GM19043 (cell line): ENCODE data around the gene ZNF682.
"Not testable (repeated sequence)": the region's sequence is repeated elsewhere in the genome, so short reads cannot be mapped to it uniquely, and the experiment has no call there.

Experiments used
- ATAC-seq: cut with Tn5 transposase; IDR thresholded peaks from one replicate; pipeline ENCODE4 v1.9.1; 2021; ENCODE audit warnings: low read depth; ENCODE audit not compliant: unreplicated experiment

The ZNF682 gene

DNA sequence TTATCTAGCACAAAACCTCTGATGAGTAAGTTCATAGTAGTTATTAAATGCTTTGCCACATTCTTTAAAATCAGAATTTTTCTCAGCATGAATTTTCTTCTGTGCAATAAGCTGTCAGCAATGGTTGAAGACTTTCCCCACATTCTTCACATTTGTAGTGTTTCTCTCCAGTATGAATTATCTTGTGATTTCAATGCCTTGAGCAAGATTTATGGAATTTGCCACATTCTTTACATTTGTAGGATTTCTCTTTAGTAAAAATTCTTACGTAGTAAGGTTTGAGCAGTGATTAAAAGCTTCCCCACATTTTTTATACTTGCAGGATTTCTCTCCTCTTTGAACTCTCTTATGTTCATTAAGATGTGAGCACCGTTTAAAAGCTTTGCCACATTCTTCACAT is 33.6 kb downstream of the ZNF682 start:
- ATAC-seq: no peak

DNA sequence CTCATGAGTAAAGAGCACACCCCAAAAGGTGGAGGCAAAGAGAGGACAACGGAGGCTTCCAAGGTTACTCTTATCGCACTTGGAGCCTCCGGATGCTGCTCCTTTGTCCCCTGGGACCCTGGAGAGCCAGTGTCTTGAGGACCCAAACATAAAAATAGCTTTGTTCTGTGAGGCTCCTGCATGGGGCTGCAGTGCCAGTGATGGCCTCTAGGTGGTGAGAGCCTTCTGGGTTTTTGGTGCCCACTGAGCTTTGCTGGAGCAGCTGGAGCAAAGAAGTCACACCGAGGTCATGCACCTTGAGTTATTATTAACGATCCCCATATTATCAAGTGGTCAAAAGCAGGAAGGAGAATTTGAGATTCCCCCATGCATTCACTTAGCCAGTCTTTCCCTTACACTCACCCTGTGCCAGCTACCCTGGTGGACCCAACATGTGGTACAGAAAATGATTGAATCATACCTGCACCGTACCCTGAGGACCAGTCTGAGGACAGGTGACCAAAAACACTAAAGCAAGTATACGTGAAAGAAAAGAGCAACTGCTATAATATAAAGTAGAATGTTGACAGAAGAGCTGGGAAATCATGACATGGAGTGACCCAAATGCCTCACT is 41.5 kb downstream of the ZNF682 start:
- no peak for ATAC-seq

DNA sequence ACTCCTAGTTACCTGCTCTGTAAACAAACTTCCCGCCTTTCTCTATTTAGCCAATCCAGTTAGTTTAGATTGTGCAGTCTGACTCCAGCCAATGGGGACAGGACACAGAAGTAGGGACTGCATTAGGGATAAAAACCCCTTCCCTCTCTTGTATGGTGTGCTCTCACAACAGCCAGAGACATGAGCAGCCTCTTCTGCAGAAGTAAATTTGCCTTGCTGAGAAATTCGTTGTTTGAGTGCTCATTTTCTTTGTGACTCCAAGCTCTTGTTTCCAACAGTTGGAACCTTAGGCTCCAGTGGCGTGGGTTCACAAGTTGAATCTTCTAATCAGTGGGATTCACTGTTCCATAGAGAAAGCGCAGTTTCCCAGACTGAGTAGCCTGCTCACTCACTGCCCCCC is 72.4 kb downstream of the ZNF682 start:
- ATAC-seq: no peak

DNA sequence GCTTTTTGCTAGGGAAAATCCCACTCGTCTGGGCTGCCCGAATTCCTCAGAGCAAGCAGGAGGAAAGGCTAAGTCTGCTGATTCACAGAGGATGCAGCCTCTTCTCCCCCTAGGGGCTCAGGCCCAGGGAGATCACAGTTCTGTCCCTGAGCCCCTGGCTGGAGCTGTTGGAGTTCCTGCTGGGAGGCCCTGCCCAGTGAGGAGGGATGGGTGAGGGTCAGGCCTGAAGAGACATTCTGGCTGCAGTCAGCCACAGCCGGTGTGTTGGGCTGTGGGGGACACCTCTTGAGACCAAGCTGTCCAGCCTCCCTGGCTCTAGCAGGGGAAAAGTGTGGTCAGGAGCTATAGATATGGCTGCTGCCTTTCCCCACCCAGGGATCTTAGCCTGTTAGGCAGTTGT is 73.2 kb downstream of the ZNF682 start:
- ATAC-seq: not testable (repeated sequence)

DNA sequence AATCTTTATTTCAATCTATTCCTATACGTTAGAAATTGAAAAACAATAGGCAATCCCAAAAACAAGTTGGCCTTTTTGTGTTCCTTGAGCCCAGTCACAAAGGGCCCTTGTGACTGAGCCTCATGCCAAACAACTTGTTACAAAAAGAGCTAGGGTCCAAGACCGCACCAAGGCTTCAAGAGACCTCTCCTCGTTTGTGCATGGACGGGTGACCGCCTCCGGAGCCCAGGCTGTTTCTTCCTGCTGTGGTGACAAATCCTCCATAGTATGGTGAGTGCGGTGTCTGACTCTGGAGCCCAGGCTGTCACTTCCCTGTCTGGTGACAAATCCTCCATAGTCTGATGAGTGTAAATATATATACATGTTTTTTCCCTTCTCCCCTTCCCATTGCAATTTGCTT is 74.9 kb downstream of the ZNF682 start:
- no peak for ATAC-seq

DNA sequence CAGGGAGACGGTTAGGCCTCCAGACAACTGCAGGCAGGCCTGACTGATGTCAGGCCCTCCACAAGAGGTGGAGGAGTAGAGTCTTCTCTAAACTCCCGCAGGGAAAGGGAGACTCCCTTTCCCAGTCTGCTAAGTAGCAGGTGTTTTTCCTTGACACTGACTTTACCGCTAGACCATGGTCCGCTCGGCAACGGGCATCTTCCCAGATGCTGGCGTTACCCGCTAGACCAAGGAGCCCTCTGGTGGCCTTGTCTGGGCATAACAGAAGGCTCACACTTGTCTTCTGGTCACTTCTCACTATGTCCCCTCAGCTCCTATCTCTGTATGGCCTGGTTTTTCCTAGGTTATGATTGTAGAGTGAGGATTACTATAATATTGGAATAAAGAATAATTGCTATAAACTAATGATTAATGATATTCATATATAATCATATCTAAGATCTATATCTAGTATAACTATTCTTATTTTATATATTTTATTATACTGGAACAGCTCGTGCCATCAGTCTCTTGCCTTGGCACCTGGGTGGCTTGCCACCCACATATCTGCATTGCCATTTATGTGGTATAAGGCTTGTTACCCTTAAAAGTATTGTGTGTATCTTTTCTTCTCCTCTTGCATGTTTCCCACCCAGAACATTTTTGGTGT is 80.0 kb downstream of the ZNF682 start:
- not testable (repeated sequence) for ATAC-seq

DNA sequence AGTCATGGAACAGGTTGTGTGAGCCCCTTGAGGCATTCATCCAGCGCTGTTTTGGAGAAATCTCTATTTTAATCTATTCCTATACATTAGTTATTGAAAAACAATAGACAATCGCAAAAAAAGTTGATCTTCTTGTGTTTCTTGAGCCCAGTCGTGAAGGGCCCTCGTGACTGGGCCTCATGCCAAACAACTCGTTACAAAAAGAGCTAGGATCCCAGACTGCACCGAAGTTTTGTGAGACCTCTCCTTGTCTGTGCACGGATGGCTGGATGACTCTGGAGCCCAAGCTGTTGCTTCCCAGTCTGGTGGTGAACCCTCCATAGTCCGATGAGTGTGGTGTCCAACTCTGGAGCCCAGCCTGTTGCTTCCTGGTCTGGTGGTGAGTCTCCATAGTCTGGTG is 81.5 kb downstream of the ZNF682 start:
- not testable (repeated sequence) for ATAC-seq

DNA sequence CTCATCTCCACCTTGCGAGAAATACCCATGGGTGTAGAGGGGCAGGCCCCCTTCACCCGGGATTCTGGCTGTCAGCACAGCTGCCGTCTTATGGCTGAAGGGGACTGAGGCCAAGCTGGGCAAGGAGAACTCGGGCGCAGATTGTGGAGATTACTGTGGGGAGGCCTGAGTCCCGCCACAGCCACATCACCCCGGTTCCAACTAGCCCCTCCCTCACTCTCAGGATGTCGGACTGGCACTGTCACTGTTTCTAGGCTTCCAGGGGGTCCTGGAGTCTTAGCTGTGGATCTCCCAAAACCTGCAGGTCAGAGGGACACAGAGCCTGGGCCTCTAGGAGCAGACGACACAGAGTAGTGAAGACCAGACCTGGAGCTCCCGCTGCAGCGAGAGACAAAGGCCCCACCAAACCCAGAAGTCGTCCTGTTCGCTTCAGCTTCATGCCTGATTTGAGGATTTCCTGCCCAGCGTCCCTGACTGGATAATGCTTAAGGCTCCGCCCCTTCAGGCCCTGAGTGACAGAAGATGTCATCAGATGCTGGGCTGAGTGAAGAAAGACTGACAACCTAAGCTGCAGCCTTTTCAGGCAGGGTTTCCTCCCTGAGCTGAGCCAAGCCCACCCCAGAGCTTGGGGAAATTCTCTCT is 82.8 kb downstream of the ZNF682 start:
- no peak for ATAC-seq

DNA sequence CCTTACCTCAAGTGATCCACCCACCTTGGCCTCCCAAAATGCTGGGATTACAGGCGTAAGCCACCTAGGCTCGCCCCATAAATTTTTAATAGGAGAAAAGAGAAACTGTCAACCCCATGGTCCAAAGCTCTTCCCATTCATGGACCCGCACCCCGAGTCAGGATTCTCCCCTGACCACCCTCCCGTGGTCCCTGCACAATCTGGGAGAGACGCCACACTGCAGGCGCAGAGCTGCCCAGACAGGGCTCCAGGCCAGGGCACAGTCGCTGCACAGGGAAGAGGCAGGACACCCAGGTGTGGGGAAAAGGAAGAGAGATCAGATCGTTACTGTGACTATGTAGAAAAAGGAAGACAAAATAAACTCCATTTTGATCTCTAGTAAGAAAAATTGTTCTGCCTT is 84.1 kb downstream of the ZNF682 start:
- no peak for ATAC-seq
